ENCODE results near the gene STPG1.

DNA sequence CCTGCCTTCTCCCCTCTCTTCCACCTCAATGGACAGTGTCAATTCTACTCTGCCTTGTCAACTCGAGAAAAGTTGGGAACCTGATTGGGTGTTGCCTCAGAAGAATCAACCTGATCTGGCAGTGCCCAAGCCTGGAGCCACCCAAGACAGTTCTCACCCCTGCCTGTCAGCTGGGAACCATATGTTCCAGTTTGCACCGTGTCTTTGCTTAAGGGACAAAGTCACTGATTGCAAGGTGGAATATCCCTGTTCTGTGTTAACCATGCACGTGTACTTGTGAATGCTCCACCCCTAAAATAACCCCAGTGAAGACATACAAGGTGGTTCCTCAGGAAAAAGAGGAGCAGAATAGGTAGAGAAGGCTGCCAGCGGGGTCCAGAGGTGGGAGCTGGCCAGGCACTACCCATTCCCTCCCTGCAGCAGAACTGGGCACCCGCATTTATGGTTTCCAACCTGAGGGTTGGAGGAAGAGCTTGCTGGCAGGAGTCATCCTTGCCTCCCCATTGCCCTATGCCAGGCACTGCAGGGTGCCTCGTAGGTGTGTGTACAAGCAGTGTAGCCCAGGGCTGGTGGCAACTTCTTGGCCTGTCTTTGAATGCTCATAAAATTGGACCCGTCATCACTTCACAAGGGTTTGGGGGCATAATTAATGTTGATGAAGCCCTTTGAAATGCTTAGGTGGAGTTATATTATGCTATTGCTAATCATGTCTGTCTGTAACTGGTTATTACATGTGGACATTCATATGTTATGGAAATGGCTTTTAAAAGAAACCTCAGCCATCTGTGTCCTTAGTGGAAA is 13.4 kb upstream of the STPG1 start:
- TF ChIP-seq, protein P1, sequence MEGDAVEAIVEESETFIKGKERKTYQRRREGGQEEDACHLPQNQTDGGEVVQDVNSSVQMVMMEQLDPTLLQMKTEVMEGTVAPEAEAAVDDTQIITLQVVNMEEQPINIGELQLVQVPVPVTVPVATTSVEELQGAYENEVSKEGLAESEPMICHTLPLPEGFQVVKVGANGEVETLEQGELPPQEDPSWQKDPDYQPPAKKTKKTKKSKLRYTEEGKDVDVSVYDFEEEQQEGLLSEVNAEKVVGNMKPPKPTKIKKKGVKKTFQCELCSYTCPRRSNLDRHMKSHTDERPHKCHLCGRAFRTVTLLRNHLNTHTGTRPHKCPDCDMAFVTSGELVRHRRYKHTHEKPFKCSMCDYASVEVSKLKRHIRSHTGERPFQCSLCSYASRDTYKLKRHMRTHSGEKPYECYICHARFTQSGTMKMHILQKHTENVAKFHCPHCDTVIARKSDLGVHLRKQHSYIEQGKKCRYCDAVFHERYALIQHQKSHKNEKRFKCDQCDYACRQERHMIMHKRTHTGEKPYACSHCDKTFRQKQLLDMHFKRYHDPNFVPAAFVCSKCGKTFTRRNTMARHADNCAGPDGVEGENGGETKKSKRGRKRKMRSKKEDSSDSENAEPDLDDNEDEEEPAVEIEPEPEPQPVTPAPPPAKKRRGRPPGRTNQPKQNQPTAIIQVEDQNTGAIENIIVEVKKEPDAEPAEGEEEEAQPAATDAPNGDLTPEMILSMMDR (IDR thresholded peaks at IDR 0.05; ENCODE audit: low read length) = no peak
- TF ChIP-seq EZH2 (optimal IDR thresholded peaks at IDR 0.05; ENCODE audit: low read depth, low read length) (no peak), EZH2phosphoT487 (IDR thresholded peaks at IDR 0.05; ENCODE audit: low read length) (no peak)
